Stimulated activated CD8-positive, alpha-beta memory T cell treated with anti-CD3 and anti-CD28 coated beads, Interleukin-4, amount 100 ng/mL, for 24 hours (primary cell): ENCODE measurements around the gene ZP3.
A peak's percentile ranks its signal among the peaks of the same experiment; 100 is the strongest.
"Not testable (repeated sequence)": the region's sequence is repeated elsewhere in the genome, so short reads cannot be mapped to it uniquely, and the experiment has no call there.

ENCODE experiments used
- DNase-seq: peaks from one replicate; pipeline ENCODE4 v3.0.0-alpha.2; 2020; ENCODE audit warnings: low read depth

The ZP3 gene

DNA sequence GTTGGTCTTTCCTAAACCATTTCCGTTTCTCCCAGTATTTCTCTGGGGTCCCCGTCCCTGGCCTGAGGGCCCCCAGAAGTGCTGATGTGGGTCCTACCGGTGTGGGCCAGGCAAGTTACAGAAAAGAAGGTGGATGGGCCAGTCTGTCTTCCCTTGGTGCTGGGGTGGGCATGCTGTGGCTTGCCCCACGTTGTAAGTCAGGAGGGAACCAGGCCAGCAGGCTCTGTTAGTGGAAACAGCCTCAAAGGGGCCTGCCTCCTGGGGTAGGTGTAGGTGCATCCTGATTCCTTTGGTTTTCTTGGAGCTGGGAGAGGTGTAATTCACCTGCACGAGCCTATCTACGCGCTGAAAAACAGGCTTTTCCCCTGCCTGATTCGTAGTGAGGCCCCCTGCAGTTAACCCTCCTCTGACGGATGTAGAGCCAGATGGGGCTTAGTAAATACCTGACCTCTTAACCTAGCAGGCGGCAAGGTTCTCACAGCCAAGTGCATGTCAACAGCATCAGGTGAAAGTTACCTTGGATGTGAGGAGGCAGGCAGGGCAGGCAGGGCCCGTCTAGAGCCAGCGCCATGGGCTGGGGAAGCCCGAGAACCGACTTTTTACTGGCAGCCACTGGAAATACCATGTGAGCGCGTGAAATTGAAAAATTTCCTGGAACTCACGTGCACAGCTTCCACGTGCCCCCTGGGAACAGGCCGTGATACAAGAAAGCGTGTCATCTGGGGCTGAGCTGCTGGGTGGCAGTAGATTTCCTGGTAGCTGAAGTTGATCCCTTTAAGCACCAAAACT is 61.3 kb downstream of the ZP3 start:
- not testable (repeated sequence) for DNase-seq

DNA sequence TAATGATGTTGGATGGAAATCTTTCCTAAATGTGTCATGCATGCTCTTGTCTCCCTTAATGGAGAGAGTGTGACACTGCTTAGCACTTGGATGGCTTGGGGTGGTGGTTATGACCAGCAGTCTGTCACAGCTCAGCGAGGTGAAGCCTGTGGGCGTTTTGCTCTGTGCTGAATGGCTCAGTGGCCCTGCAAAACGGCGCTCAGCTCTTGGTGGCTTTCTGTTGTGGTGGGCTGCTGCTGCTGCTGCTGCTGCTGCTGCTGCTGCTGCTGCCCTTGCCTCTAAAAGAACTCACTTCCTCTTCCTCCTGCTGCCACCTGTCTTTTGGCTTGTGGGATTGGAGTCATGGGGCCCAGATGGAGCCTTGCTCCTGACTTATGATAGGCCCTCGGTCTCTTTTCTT is 61.9 kb downstream of the ZP3 start:
- DNase-seq = peak; percentile 35

DNA sequence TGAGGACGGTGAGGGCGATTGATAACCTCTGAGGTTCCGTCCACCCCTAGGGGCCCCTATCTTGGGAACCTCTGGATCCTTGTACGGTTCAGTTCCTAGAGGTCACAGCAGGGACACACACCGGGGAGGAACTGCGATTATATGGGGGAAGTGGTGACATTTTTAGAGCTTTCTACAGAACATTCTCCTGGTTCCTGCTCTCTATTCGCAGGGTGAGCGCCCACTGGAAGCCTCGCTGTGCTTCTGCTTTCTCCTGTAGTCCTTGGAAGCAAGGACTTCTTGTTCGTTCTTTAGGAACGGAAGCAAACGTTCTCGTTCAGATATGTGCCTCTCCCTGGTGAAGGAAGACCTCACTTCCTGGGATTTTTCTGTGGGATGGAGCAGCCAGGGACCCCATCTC is 63.2 kb downstream of the ZP3 start:
- DNase-seq = not testable (repeated sequence)
